GM19463 (cell line): ENCODE measurements around the gene SKIL.
A peak's percentile ranks its signal among the peaks of the same experiment; 100 is the strongest.

ENCODE experiments used
- ATAC-seq: cut with Tn5 transposase; IDR thresholded peaks from one replicate; pipeline ENCODE4 v1.9.1; 2021; ENCODE audit warnings: mild to moderate bottlenecking, moderate library complexity; ENCODE audit not compliant: unreplicated experiment

SKIL gene

DNA sequence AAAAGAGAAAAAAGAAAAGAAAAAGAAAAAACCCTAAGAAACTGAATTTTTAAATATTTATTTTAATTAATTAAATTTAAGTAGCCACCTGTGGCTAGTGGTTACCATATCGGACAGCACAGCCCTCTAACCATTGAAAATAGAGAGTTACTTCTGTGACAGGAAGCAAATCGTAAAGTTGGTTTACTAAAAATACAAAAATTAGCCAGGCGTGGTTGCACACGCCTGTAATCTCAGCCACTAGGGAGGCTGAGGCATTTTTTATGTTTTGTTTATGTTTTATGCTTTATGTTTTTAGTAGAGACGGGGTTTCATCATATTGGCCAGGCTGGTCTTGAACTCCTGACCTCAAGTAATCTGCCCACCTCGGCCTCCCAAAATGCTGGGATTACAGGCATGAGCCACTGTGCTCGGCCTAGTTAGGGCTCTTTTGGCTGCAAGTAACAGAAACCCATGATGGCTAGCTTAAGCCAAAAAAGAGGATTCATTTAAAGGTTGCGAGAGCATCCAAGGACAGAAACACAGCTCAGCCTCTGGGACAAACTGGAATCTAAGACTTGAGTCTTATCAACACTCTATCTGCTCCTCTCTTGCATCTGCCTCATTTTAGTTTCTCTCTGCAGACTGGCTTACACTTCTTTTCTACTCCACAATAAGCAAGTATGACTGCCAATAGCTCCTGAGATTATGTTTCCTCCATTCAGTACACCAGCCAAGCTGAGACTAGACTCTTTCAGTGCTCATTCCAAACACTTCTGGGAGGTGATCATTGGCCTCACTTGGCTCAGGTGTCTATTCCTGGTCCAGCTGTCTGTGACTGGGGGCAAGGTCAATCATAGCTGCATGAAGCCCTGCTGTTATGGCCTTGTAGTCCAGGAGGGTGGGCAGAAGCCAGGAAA lies 6.8 kb upstream of the SKIL start:
- ATAC-seq = no peak

DNA sequence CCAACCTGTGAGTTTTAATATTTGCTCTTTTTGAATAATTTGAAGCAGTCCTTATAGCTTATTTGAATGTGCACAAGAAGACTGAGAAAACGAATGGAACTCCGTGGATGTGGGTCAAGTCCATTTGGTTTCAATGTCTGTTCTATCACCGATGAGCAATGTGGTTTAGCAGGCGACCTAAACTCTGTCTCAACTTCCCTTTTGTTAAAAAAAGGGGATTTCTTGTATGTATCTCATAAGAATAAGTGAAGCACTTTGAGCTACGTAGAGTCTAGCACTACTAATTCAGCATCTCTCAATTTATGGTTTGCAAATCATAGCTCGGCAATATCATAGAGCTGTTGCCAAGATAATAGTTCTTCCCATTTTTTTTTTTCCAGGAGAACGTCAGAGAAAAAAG lies 4.6 kb upstream of the SKIL start:
- ATAC-seq = peak; percentile 5

DNA sequence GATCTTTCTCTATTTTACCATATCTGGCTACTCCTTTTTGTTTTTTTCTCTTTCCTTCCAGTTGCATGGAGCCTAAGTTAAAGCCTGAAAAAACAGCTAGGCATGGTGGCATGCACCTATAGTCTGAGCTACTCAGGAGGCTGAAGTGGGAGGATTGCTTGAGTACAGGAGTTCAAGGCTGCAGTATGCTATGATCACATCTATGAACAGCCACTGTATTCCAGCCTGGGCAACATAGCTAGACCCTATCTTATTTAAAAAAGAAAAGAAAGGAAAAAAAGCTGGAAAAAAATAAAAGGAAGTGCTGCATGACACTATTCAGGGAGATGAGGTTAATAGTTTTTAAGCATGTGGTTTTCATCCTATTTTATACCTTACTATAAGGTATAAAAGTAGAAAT lies 4.0 kb upstream of the SKIL start:
- ATAC-seq = no peak

GRCh38 chr3:170354760-170355159 lies 2.8 kb upstream of the SKIL start:
- ATAC-seq = no peak

- ATAC-seq = peak; percentile 14
These were observed 1.5 kb upstream of the SKIL start for GRCh38 chr3:170355738-170356595.

GRCh38 chr3:170356596-170357175 lies 829 bp upstream of the SKIL start:
- peak; percentile 36 for ATAC-seq

DNA sequence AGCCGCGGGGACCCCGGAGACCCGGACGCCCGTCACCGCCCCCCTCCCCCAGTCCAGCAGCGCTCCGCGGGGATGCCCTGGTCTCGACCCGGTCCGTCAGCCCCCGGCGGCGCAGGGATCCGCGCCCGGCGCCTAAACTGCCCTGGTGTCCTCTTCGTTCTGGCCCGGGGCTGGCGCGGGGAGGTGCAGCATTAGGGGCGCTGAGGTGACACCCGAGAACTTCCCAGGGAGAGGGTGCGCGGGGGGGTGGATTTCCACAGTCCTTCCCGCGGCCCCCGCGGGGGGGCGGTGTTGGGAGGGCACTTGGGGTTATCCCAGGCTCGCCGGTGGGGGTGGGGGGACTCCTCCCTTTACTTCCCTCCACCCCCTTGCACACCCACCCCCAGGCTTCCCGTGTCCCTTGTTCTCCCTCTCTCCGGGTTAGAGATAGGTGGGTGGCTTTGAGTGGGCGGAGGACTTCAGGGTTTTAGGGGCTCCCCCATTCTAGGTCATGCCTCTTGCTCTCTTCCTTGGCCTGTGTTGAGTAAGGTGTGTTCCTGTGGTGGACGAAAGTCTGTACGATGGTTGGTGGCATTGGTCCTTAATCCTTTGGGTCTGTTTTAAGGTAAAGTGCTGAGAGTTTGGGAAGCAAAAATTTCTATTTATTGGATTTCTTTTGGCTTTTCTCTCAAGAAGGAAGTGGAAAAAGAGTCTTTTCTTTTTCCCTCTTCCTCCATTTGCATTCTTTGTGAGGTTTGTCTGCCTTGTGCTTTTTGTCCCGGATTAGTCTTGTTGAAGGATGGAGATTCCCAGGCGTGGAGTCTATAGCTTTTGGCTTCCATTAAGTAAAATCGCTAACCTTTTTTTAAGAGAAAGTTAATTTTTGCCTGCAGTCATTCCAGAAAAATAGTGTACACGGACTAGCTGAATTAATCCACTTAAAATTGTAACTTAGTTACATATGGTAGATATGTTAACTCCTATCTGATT lies 811 bp downstream of the SKIL start:
- peak; percentile 15 for ATAC-seq

DNA sequence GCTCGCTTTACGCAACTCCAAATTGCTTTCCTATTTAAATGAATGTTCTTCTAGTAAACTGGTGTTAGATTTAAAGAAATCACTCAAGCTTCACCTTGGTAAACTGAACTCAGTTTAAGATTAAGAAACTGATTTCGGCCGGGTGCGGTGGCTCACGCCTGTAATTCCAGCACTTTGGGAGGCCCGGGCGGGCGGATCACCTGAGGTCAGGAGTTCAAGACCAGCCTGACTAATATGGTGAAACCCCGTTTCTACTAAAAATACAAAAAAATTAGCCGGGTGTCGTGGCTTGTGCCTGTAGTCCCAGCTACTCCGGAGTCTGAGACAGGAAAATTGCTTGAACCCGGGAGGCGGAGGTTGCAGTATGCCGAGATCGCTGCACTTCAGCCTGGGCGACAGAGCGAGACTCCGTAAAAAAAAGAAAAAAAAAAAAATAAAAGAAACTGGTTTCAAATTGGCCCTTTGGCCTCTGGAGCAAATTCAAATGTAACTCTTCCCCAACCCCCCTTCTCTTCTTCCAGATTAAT lies 1.7 kb downstream of the SKIL start:
- ATAC-seq = no peak

- no peak for ATAC-seq
These were observed 3.0 kb downstream of the SKIL start for GRCh38 chr3:170360466-170360865.

DNA sequence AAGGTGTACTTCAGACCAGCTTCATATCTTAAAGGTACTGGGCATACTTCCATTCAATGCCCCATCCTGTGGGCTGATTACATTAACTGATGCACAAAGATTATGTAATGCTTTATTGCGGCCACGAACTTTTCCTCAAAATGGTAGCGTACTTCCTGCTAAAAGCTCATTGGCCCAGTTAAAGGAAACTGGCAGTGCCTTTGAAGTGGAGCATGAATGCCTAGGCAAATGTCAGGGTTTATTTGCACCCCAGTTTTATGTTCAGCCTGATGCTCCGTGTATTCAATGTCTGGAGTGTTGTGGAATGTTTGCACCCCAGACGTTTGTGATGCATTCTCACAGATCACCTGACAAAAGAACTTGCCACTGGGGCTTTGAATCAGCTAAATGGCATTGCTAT lies 3.4 kb downstream of the SKIL start:
- no peak for ATAC-seq

- ATAC-seq = no peak
These were observed 4.2 kb downstream of the SKIL start for GRCh38 chr3:170361711-170362110.

DNA sequence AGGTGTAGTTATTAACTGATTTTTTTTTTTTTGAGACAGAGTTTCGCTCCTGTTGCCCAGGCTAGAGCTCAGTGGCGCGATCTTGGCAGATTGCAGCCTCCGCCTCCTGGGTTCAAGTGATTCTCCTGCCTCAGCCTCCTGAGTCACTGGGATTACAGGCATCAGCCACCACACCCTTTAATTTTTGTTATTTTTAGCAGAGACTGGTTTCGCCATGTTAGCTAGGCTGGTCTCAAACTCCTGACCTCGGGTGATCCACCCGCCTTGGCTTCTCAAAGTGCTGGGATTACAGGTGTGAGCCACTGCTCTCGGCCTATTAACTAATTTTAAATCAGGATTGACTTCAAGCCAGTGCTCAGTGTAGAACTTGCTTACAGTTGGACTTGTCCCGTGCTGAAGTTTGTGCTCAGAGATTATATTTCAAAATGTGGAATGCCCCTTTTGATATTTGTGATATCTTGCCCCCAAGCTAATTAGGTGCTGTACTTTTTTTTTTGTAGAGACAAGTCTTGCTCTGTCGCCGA lies 6.0 kb downstream of the SKIL start:
- ATAC-seq = no peak

DNA sequence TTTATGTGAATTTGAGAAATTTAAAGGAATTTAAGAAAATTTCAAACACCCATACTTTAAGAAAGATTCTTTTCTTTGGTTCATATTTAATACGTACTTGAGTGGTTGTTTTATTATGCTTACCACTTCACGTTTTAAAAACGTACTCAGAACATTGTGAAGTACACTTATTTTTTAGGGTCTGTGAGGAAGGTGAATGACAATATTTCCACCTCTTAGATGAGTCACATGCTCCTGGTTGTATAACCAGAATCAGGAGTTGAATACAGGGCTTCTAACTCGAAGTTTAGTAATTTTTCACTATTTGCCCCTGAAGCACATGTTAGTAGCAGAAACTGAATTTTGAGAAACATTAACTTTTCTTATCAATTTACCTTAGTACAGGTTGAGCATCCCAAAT lies 7.5 kb downstream of the SKIL start:
- ATAC-seq = no peak

- no peak for ATAC-seq
These were observed 10.3 kb downstream of the SKIL start for GRCh38 chr3:170367797-170368196.

- ATAC-seq = no peak
These were observed 11.4 kb downstream of the SKIL start for GRCh38 chr3:170368921-170369320.

DNA sequence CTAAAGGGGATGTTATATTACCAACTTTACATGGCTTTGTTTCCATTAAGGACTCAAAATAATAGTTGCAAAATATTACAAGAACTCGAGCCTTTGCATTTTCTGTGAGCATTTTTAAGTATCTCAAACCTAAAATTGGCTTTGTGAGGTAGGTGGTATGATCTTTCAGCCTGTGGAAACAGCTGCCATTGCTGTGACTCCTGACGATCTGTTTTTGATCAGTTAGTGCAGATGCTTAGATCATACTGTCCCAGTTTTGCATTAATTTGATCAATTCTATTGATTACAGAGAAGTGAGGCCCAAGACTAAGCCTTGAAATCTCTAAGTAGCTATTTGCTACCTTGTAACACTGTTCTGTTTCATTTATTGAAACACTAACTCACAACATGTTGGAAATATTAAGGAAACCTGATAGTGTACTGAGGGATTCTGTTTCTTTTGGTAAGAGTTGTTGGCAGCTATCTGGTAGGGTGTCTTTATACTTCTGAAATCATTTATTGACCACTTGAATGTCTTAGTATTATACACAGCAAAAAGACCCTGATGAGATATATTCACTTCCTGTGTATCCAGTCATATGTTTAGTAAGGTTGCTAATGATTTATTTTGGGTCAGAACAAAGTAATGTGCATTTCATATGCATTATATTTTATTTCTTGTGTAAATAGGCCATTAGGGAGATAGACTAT lies 14.8 kb downstream of the SKIL start:
- ATAC-seq = no peak

GRCh38 chr3:170383567-170383966 lies 26.1 kb downstream of the SKIL start:
- ATAC-seq = no peak

DNA sequence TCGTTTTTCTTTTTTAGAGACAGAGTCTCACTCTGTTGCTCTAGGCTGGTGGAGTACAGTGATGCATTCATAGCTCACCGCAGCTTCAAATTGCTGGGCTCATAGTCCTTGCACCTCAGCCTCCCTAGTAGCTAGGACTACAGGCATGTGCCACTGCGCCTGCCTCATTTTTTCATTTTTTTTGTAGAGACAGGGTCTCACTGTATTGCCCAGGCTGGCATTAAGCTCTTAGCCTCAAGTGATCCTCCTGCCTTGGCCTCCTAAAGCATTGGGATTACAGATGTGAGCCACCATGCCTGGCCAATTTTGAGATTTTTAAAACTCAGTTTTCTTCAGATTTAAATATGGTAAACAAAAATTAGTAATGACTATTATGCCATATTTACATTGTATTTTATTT lies 29.0 kb downstream of the SKIL start:
- no peak for ATAC-seq

GRCh38 chr3:170387950-170388349 lies 30.4 kb downstream of the SKIL start:
- no peak for ATAC-seq
